ENCODE results near the gene GAS2L2.

Gene GAS2L2

GRCh38 chr17:35745749-35746320 is 7.2 kb downstream of the GAS2L2 start:
- no peak for DNase-seq (ENCODE audit: low read depth in 2 of 2)

GRCh38 chr17:35745246-35745645 is 7.8 kb downstream of the GAS2L2 start:
- DNase-seq (ENCODE audit: low read depth in 2 of 2) = no peak

- DNase-seq (ENCODE audit: low read depth in 2 of 2) = no peak
Measured at GRCh38 chr17:35744830-35745229, 8.2 kb downstream of the GAS2L2 start.

- DNase-seq (ENCODE audit: low read depth in 2 of 2) = no peak
Measured at GRCh38 chr17:35743626-35744328, 9.3 kb downstream of the GAS2L2 start.

GRCh38 chr17:35742896-35743477 is 10.1 kb downstream of the GAS2L2 start:
- DNase-seq (ENCODE audit: low read depth in 2 of 2) = no peak

- no peak for DNase-seq (ENCODE audit: low read depth in 2 of 2)
Measured at GRCh38 chr17:35742496-35742895, 10.5 kb downstream of the GAS2L2 start.

GRCh38 chr17:35740997-35741931 is 11.8 kb downstream of the GAS2L2 start:
- DNase-seq (ENCODE audit: low read depth in 2 of 2) = peak; percentile 11 to 16

GRCh38 chr17:35740216-35740615 is 12.8 kb downstream of the GAS2L2 start:
- DNase-seq (ENCODE audit: low read depth in 2 of 2) = no peak

- no peak for DNase-seq (ENCODE audit: low read depth in 2 of 2)
Measured at GRCh38 chr17:35738519-35739133, 14.4 kb downstream of the GAS2L2 start.

GRCh38 chr17:35736236-35736635 is 16.8 kb downstream of the GAS2L2 start:
- no peak for DNase-seq (ENCODE audit: low read depth in 2 of 2)

GRCh38 chr17:35735036-35735805 is 17.8 kb downstream of the GAS2L2 start:
- no peak for DNase-seq (ENCODE audit: low read depth in 2 of 2)

- DNase-seq (ENCODE audit: low read depth in 2 of 2) = no peak
Measured at GRCh38 chr17:35734396-35734795, 18.6 kb downstream of the GAS2L2 start.

GRCh38 chr17:35733366-35733765 is 19.7 kb downstream of the GAS2L2 start:
- DNase-seq (ENCODE audit: low read depth in 2 of 2) = no peak

- DNase-seq (ENCODE audit: low read depth in 2 of 2) = no peak
Measured at GRCh38 chr17:35732806-35733136, 20.3 kb downstream of the GAS2L2 start.

- no peak for DNase-seq (ENCODE audit: low read depth in 2 of 2)
Measured at GRCh38 chr17:35731917-35732805, 20.9 kb downstream of the GAS2L2 start.

- DNase-seq (ENCODE audit: low read depth in 2 of 2) = peak; percentile 17 to 23
Measured at GRCh38 chr17:35731239-35731916, 21.7 kb downstream of the GAS2L2 start, which contains the start of gene RASL10B. TSS of gene RASL10B (plus strand) at chr17:35731639. CDS start at chr17:35735185, 3,546 bp downstream.

- no peak for DNase-seq (ENCODE audit: low read depth in 2 of 2)
Measured at GRCh38 chr17:35730400-35731005, 22.5 kb downstream of the GAS2L2 start.

- no peak for DNase-seq (ENCODE audit: low read depth in 2 of 2)
Measured at GRCh38 chr17:35729405-35729833, 23.6 kb downstream of the GAS2L2 start.

- no peak for DNase-seq (ENCODE audit: low read depth in 2 of 2)
Measured at GRCh38 chr17:35728551-35728950, 24.5 kb downstream of the GAS2L2 start.
